Measurements from ENCODE around the gene SMIM1. TPM values are rescaled to one million over a fixed set of nuclear protein-coding genes. Genes with fewer than 3 reads are reported as not detected.

The SMIM1 gene
- total and polyA plus RNA-seq, 2 donors (not counting 3 experiments of a cell fraction or from before 2014, with no cell fraction given): 1.4 to 2.9 TPM

GRCh38 chr1:3762151-3762872 is 10.2 kb upstream of the SMIM1 start:
- peaks cover 0 to 4% of the 10 kb centered on the region in 2 experiments for H3K27me3 ChIP-seq (ENCODE audit: control insufficient read depth in 2 of 2, insufficient read depth in 2 of 2, low read length in 2 of 2)
- DNase-seq (ENCODE audit: low read depth, low spot score) (no peak), FAIRE-seq (no peak)
- no peaks in the 10 kb centered on the region for H3K36me3 ChIP-seq (ENCODE audit: control insufficient read depth in 2 of 2, extremely low read depth in 1 of 2, insufficient read depth in 2 of 2, low read length in 2 of 2)
- TF ChIP-seq JUN (IDR thresholded peaks at IDR 0.05; ENCODE audit: borderline replicate concordance, insufficient read depth, insufficient read length, low read depth): no peak
- no peak for TF ChIP-seq FOS (IDR thresholded peaks at IDR 0.05; ENCODE audit: borderline replicate concordance, insufficient read depth, low read length)
- no peak for TF ChIP-seq GATA2 (IDR thresholded peaks at IDR 0.05; ENCODE audit: insufficient read depth, insufficient read length, low read depth, low read length)
- TF ChIP-seq MAX (IDR thresholded peaks at IDR 0.05; ENCODE audit: insufficient read depth, insufficient read length): no peak
- no peak for TF ChIP-seq CTCF (IDR thresholded peaks at IDR 0.05; ENCODE audit: extremely low read depth in 1 of 2, insufficient read depth in 1 of 2, low read depth in 1 of 2, low read length in 2 of 2)
- no peak for TF ChIP-seq MYC (IDR thresholded peaks at IDR 0.05; ENCODE audit: low read depth, low read length)
- TF ChIP-seq EZH2 (IDR thresholded peaks at IDR 0.05; ENCODE audit: borderline replicate concordance, low read depth, low read length, severe bottlenecking): no peak
- no peak for TF ChIP-seq POLR2AphosphoS5 (IDR thresholded peaks at IDR 0.05; ENCODE audit: insufficient read depth, low read depth, low read length)
- no peak for TF ChIP-seq POLR2A (IDR thresholded peaks at IDR 0.05; ENCODE audit: low read depth, low read length)
- H3K27ac ChIP-seq (ENCODE audit: insufficient read depth, low read depth, low read length): no peak overlapping the region
- no peaks in the 10 kb centered on the region for H3K9me1 ChIP-seq (replicated peaks; ENCODE audit: control insufficient read depth, extremely low read depth, insufficient read depth, low read length)
- H3K4me1 ChIP-seq (ENCODE audit: control insufficient read depth, extremely low read depth, insufficient read depth, low read length): no peaks in the 10 kb centered on the region
- ChIA-PET CTCF (interaction anchor here (1.9 kb wide), 1 partner anchor 38 kb away, joined by 6 read pairs; no protein-coding TSS in a partner anchor), POLR2A (no interaction called here)
- intact Hi-C loops (cut with micrococcal nuclease) (no loop called here), dilution Hi-C loops (cut with MboI; ENCODE audit: extremely low pct_ligation_motif_present, low sequenced_read_pairs) (no loop called here)
- no peaks in the 10 kb centered on the region for H4K20me1 ChIP-seq (replicated peaks; ENCODE audit: control insufficient read depth, extremely low read depth, insufficient read depth, low read length)
- H2AFZ ChIP-seq (ENCODE audit: low read depth, low read length): no peak overlapping the region
- no peak overlapping the region for H3K4me2 ChIP-seq (ENCODE audit: insufficient read depth, low read length)
- BruUV-seq (replicated peaks): no TSS peak
- no peak overlapping the region for H3K4me3 ChIP-seq (replicated peaks in 1 of 3; ENCODE audit: insufficient read depth in 1 of 3, low read depth in 1 of 3, low read length in 3 of 3)
- H3K9me3 ChIP-seq (replicated peaks; ENCODE audit: control insufficient read depth, insufficient read depth, low read length): no peaks in the 10 kb centered on the region
- no peaks in the 10 kb centered on the region for H3K79me2 ChIP-seq (ENCODE audit: control insufficient read depth, insufficient read depth, low read length)
- no peak overlapping the region for H3K9ac ChIP-seq (replicated peaks; ENCODE audit: extremely low read depth, insufficient read depth, low read length)

Data from endothelial cell of umbilical vein (primary cell).